Activated CD4-positive, alpha-beta memory T cell treated with anti-CD3 and anti-CD28 coated beads for 36 hours (primary cell): ENCODE data around the gene NELFB. TPM values are rescaled to one million over a fixed set of nuclear protein-coding genes. Genes with fewer than 3 reads are reported as not detected.

Experiments used
- CTCF ChIA-PET: fragments of 350-600 bp; sonication (Branson Sonifier 250); formaldehyde crosslinking; loops from one replicate; lab custom pipeline; 2021; ENCODE audit warnings: antibody characterized with exemption, inconsistent platforms; lab: Charles Lee
- POLR2A ChIA-PET: fragments of 350-600 bp; sonication (Branson Sonifier 250); formaldehyde crosslinking; loops from one replicate; lab custom pipeline; 2021; ENCODE audit warnings: antibody characterized with exemption; lab: Charles Lee
- DNase-seq: peaks from one replicate; pipeline ENCODE4 v3.0.0-alpha.2; 2020
- H3K27ac Mint-ChIP-seq: one replicate; pipeline ENCODE4 v1.8.0; 2021; ENCODE audit warnings: mixed read lengths
- H3K27me3 Mint-ChIP-seq: one replicate; pipeline ENCODE4 v1.8.0; 2021; ENCODE audit warnings: mixed read lengths
- H3K36me3 Mint-ChIP-seq: one replicate; pipeline ENCODE4 v1.8.0; 2021; ENCODE audit warnings: mixed read lengths
- H3K4me1 Mint-ChIP-seq: one replicate; pipeline ENCODE4 v1.8.0; 2021; ENCODE audit warnings: low read depth, mixed read lengths
- H3K4me3 Mint-ChIP-seq: one replicate; pipeline ENCODE4 v1.8.0; 2021; ENCODE audit warnings: mild to moderate bottlenecking, mixed read lengths
- H3K9me3 Mint-ChIP-seq: one replicate; pipeline ENCODE4 v1.8.0; 2021; ENCODE audit warnings: mixed read lengths
- intact Hi-C: fragments of 100-400 bp; cut with micrococcal nuclease; formaldehyde crosslinking; loops from one replicate; pipeline ENCODE4 v1.15.1; 2023
- total RNA-seq, 2 experiments: library from RNA; stranded (reverse); gene quantifications; one replicate each; pipeline ENCODE4 v1.2.3, GENCODE V29; 2021

The NELFB gene
- total RNA-seq, 2 experiments from 2014 or later: 57.2 to 57.9 TPM

DNA sequence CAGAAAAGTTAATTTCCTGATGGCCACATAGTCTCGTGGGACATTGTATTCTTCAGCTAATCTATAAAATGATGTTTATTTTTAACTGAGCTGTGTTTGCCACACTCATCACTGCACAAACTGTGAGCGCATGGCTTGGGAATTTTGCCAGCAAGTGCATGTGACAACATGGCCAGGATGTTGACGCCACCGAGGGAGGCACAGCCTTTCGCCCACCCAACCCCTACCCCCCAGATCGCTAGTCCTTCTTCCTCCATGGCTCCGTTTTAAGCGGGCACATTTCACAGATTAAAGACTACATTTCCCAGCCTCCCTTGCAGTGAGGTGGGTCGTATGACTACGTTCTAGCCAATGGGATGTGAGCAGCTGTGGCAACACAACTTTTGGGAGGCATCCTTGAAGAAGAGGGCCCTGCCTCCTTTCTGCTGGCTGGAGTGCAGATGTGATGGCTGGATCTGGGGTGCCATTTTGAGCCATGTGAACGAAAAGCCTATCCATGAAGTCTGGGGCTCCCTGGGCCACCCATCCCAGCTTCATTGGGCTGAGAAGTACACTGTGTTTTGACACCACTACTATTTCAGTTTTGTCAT, 39.1 kb downstream of the NELFB start:
- intact Hi-C loops: loop anchor here (10.0 kb wide), 1 partner anchor 241 kb away; no protein-coding TSS in a partner anchor
- Mint-ChIP-seq H3K9me3 (no peaks in the 10 kb centered on the region), H3K4me1 (peaks cover 4% of the 10 kb centered on the region), H3K27me3 (peaks cover 28% of the 10 kb centered on the region), H3K27ac (no peak overlapping the region), H3K4me3 (no peak overlapping the region), H3K36me3 (no peaks in the 10 kb centered on the region)
- ChIA-PET CTCF (interaction anchor here (0.8 to 2.1 kb wide), 5 partner anchors 8 to 150 kb away, joined by 3 to 5 read pairs (median 3); partner anchors contain the start of genes EXD3 and NRARP), POLR2A (no interaction called here)
- peak; percentile 38 for DNase-seq

DNA sequence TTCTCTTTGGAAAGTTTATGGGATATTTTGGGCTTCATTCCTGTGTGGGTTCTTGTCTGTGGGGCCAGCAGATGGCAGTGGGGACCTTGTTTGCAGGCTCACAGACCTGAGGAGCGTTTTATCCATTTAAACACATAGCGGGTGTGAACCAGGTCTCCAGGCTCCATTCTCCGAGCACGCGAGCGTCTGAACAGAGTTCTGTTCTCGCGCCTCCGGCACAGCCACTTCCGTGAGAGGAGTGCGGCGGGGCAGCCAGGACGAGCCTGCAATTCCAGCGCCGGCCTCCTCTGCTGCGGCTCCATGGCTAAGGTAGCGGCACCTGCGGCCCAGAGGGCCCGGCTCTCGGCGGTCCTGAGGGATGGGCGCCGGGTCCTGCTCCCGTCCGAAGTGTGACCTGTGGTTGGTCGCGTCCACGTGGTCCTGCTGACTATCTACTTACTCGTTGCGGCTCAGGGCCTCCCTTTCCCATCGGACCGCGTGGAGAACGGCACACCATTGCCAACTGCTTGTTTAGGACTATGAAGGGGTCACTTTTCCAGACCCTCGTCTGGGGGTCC, 39.6 kb downstream of the NELFB start:
- Mint-ChIP-seq H3K27ac (no peak overlapping the region), H3K9me3 (no peaks in the 10 kb centered on the region), H3K4me1 (peaks cover 4% of the 10 kb centered on the region), H3K27me3 (peaks cover 30% of the 10 kb centered on the region), H3K36me3 (no peaks in the 10 kb centered on the region), H3K4me3 (no peak overlapping the region)
- peak; percentile 21 for DNase-seq
- POLR2A ChIA-PET: no interaction called here
- intact Hi-C loops: loop anchor here (10.0 kb wide), 1 partner anchor 240 kb away; no protein-coding TSS in a partner anchor
- CTCF ChIA-PET: interaction anchor here (0.7 to 2.1 kb wide), 4 partner anchors 7 to 255 kb away, joined by 3 to 5 read pairs (median 4); partner anchors contain the start of genes EXD3, NRARP and PNPLA7

DNA sequence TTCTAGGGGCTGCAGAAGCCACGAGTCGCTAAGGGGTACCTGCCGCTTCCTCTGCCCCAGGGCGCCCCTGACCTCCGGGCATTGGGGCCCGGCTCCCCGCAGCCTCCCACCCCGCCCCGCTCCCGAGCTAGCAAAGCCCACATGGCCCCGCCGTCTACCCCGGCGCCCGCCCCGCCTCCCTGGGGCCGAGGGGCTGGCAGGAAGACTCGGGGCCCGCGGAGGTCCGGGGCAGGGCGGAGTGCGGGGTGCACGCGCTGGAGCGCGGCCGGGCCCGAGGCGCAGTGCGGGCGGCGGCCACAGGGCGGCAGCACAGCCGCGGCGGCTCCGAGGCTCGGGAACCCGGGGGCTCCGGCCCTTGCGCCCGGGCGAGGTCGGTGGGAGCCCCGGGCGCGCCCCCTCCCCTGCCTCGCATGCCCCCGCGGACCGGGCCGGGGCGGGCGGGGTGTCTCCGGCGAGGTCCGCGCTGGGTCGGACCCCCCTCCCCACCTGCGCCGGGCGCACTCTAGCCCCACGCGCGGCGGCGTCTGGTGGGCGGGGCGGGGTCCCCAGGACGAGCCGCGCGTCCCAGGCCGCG, 40.2 kb downstream of the NELFB start:
- Mint-ChIP-seq H3K27ac (no peak overlapping the region), H3K27me3 (peaks cover 34% of the 10 kb centered on the region), H3K36me3 (no peaks in the 10 kb centered on the region), H3K4me1 (peaks cover 8% of the 10 kb centered on the region), H3K9me3 (no peaks in the 10 kb centered on the region), H3K4me3 (no peak overlapping the region)
- intact Hi-C loops: loop anchor here (10.0 kb wide), 1 partner anchor 239 kb away; no protein-coding TSS in a partner anchor
- peak; percentile 57 for DNase-seq
- ChIA-PET CTCF (interaction anchor here (0.7 to 2.1 kb wide), 2 partner anchors 127 to 255 kb away, joined by 3 to 5 read pairs; partner anchors contain the start of genes EXD3 and PNPLA7), POLR2A (no interaction called here)

DNA sequence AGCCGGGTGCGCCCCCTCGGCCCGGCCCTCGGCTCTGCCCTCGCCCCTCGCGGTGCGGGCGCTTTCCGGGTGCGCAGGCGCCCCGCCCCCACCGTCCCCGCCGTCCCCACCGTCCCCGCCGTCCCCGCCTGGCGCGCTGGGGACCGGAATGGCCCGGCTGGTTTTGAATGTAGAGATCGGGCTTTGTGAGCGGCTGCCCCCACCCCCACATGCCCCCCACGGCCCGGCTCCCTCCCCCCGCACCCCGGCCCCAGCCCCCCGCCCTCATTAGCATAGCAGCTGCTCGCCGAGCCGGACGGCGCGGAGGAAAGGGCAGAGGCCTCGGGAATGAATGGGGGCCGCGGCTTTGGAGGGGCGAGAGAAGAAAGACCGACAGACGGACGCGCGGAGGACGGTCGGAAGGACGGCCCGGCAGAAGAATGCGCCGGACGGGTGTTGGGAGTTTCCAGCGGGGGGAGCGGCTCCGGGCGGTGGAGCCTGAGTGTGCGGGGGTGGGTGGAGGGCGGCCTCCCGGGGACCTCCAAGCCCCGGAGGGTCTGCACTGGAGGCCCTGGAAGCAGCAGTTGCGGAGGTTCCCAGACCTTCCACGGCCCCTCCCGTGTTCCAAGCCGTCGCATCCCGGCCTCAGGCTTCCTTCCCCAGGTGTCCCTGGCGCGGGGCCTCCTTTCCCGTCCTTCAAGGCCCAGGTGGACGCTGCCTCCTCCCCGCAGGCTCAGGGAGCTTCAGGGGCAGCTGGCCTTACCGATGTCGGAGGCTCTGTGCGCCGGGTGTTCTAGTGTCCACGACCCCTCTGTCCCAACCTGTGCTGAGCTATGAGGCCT, 40.9 kb downstream of the NELFB start:
- Mint-ChIP-seq H3K4me1 (peaks cover 11% of the 10 kb centered on the region), H3K9me3 (no peaks in the 10 kb centered on the region), H3K36me3 (no peaks in the 10 kb centered on the region), H3K27ac (no peak overlapping the region), H3K4me3 (peak overlapping the region; percentile 42), H3K27me3 (peaks cover 37% of the 10 kb centered on the region)
- intact Hi-C loops: loop anchor here (10.0 kb wide), 1 partner anchor 239 kb away; no protein-coding TSS in a partner anchor
- DNase-seq: no peak
- POLR2A ChIA-PET: no interaction called here
- CTCF ChIA-PET: interaction anchor here (1.0 kb wide), 1 partner anchor 150 kb away, joined by 5 read pairs; no protein-coding TSS in a partner anchor

DNA sequence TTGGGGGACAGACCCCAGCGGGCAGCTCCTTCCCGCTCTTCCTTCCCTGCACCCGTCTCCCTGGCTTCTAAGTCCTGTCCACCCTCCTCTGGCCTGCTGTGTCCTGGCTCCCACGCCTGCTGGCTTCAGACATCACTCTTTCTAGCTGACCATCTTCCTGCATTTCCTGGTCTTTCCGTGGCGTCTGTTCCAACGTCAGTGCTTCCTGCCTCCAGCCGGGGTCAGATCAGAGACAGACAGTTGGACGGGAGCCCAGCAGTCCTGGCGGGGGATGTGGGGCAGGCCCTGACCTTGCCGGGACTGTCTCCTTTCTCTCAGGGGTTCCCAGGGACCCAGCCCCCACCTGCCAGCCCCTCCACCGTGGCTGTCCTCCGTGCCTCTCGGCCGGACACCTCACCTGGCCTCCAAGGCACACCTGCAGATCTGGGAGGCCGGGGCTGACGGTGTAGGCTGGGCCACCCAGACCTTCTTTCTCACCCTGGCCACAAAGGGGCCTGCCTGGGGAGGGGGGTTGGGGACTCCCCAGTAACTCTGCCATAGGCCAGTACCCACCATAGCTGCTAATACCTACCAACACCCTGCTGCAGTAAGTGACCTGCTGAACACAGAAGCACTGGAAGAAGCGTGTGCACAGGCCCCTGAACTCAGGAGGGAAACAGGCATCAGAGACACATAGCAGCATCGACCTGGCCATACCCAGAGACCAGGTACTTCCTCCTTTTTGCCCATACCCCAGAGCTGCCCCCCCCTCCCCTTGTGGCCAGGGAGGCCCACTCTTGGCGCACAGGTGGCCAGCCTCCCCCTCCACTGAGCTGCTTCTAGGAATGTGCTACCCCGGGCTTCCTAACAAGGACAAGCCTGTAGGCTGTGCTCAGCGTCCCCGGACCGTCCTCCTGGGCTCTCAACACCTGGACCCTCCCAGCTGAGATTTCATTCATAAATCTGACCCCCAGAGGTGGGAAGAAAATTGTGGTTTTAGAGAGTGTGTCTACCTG, 41.8 kb downstream of the NELFB start:
- CTCF ChIA-PET: interaction anchor here (0.9 to 1.0 kb wide), 2 partner anchors 60 to 149 kb away, joined by 5 read pairs; no protein-coding TSS in a partner anchor

DNA sequence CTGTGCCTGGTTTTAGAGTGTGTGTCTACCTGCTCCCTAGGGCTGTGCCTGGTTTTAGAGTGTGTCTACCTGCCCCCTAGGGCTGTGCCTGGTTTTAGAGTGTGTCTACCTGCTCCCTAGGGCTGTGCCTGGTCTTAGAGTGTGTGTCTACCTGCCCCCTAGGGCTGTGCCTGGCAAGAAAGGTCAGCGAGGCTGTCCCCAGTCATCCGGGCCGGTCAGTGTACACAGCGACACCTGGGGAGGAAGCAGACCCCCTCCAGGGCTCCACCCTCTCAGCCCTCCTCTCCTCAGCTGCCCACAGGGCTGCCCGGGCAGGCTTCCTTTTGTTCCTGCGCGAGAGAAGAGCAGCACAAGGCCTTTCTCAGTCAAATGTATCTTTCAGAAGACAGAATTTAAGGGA, 42.8 kb downstream of the NELFB start:
- CTCF ChIA-PET: no interaction called here

More for the DNA sequence above, 41.8 kb downstream of the NELFB start:
- no peak for DNase-seq
- Mint-ChIP-seq H3K36me3 (no peaks in the 10 kb centered on the region), H3K4me1 (peaks cover 11% of the 10 kb centered on the region), H3K4me3 (peak overlapping the region; percentile 42), H3K27ac (no peak overlapping the region), H3K27me3 (peaks cover 40% of the 10 kb centered on the region), H3K9me3 (no peaks in the 10 kb centered on the region)
- POLR2A ChIA-PET: no interaction called here
- intact Hi-C loops: loop anchor here (10.0 kb wide), 1 partner anchor 238 kb away; no protein-coding TSS in a partner anchor

DNA sequence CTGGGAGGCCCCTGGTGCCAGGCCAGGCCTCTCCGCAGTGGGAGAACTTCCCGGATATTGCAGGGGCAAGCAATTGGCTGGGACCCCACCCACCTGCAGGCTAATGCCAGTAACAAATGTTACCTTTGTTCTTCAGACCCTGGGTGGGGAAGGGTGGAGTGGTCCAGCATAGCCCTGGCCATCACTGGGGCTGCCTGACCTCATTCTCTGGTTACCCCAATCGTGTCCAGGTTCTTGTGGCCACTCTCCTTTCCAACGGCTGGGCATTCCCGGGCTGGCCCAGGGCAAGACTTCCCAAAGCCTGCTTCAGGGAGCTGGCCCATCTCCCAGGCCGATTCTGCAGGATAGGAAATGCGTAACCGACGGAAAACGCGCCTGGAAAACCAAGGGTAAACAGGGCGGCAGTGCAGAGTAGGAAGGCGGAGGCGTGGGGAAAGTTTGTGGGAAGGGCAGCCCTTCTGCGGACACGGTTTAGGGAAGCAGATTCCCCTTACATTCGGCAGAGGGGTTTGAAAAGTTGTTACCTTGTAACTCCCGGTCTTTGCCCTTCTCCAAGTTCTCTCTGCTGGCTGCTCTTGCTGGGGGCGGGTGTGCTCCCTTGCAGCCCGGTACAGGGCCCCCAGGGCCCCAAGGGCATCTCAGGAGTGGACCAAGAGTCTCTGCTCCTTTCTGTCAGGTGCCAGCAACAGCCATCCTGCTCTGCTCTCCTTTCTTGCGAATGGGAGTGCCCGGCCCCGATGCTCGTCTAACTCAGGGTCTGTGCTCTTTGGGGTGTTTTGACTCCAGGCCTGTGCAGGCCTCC, 43.5 kb downstream of the NELFB start:
- Mint-ChIP-seq H3K36me3 (no peaks in the 10 kb centered on the region), H3K4me3 (no peak overlapping the region), H3K9me3 (no peaks in the 10 kb centered on the region), H3K4me1 (peaks cover 11% of the 10 kb centered on the region), H3K27ac (no peak overlapping the region), H3K27me3 (peaks cover 36% of the 10 kb centered on the region)
- no peak for DNase-seq
- intact Hi-C loops: loop anchor here (10.0 kb wide), 1 partner anchor 236 kb away; no protein-coding TSS in a partner anchor
- POLR2A ChIA-PET: no interaction called here
- CTCF ChIA-PET: interaction anchor here (0.7 kb wide), 1 partner anchor 263 kb away, joined by 3 read pairs; no protein-coding TSS in a partner anchor

More for the DNA sequence above, 42.8 kb downstream of the NELFB start:
- Mint-ChIP-seq H3K27me3 (peaks cover 40% of the 10 kb centered on the region), H3K36me3 (no peaks in the 10 kb centered on the region), H3K27ac (no peak overlapping the region), H3K9me3 (no peaks in the 10 kb centered on the region), H3K4me1 (peaks cover 11% of the 10 kb centered on the region), H3K4me3 (no peak overlapping the region)
- POLR2A ChIA-PET: no interaction called here
- intact Hi-C loops: loop anchor here (10.0 kb wide), 1 partner anchor 237 kb away; no protein-coding TSS in a partner anchor
- no peak for DNase-seq

DNA sequence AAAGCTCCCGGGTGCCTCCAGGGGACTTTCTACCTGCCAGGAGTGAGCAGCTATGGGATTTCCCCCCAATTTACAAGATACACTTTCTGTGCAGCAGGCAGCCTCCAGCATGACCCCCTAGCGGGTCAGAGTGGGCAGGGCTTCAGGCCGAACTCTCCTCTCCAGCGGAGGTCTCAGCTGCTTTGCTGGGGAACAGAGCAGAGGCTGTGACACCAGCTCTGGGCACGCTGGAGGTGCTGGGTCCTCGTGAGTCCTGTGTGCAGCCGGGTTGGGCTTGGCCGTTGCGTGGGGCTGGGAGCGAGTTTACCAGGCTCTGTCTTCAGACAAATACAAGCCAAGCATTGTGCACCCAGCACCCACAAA, 44.1 kb downstream of the NELFB start:
- POLR2A ChIA-PET: no interaction called here
- Mint-ChIP-seq H3K36me3 (no peaks in the 10 kb centered on the region), H3K4me3 (no peak overlapping the region), H3K9me3 (no peaks in the 10 kb centered on the region), H3K4me1 (peaks cover 11% of the 10 kb centered on the region), H3K27ac (no peak overlapping the region), H3K27me3 (peaks cover 32% of the 10 kb centered on the region)
- no peak for DNase-seq
- CTCF ChIA-PET: interaction anchor here (0.7 kb wide), 1 partner anchor 264 kb away, joined by 3 read pairs; no protein-coding TSS in a partner anchor
- intact Hi-C loops: loop anchor here (10.0 kb wide), 1 partner anchor 236 kb away; no protein-coding TSS in a partner anchor

DNA sequence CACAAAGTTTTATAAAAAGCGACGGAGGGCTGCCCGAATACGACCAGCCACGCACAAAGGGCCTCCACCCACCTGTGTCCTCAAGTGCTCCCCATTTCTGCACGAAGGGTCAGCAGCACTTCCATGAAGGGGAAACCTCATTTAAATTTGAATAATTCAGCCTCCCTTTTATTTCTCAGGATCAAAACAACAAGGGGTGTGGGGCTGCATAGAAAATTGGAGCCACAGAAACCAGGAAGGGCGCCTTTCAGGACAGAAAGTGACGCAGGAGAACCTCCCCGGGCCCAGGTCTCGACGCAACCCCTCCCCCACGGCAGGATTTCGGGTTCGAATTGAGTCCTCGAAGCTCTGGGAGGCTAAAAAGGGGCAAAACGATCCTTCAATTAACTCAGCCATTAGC, 44.8 kb downstream of the NELFB start:
- ChIA-PET POLR2A (no interaction called here), CTCF (no interaction called here)
- no peak for DNase-seq
- no peak overlapping the region for H3K4me3 Mint-ChIP-seq
- H3K9me3 Mint-ChIP-seq: no peaks in the 10 kb centered on the region
- no peak overlapping the region for H3K27ac Mint-ChIP-seq
- no peaks in the 10 kb centered on the region for H3K36me3 Mint-ChIP-seq
- peaks cover 9% of the 10 kb centered on the region for H3K4me1 Mint-ChIP-seq
- intact Hi-C loops: loop anchor here (10.0 kb wide), 1 partner anchor 235 kb away; no protein-coding TSS in a partner anchor
- peaks cover 27% of the 10 kb centered on the region for H3K27me3 Mint-ChIP-seq

DNA sequence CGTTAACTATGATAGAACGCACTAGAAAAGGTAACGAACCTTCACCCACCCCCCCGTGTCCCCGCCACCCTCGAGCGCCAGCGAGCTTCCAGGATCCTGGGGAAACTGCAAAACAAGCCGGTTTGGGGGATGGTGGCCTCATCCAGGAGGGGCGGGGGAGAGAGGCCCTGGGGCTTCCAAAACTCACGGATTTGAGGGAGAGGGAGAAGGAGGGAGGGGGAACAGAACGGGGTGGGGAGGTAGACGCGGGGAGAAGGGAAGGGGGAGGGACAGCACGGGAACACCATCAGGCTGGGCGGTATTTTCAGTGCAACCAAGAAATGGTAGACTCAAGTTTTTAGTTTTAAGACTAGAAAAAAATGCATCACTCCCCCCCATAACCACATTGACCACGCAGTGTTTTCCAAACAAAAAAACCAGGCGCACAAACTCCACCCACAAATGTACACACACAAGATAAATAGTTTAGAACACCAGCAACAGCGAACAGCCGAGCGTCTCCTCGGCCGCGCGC, 45.5 kb downstream of the NELFB start:
- peaks cover 27% of the 10 kb centered on the region for H3K27me3 Mint-ChIP-seq
- H3K4me3 Mint-ChIP-seq: peak overlapping the region; percentile 68
- CTCF ChIA-PET: no interaction called here
- H3K27ac Mint-ChIP-seq: no peak overlapping the region
- POLR2A ChIA-PET: no interaction called here
- intact Hi-C loops: no loop called here
- H3K9me3 Mint-ChIP-seq: no peaks in the 10 kb centered on the region
- peaks cover 13% of the 10 kb centered on the region for H3K4me1 Mint-ChIP-seq
- H3K36me3 Mint-ChIP-seq: no peaks in the 10 kb centered on the region
- no peak for DNase-seq
